OCI-M2 (cell line): ENCODE measurements around the gene HABP2.

Experiments
- DNase-seq: peaks from one replicate; lab custom pipeline; 2025; ENCODE audit not compliant: unreplicated experiment; lab: John Stamatoyannopoulos, UW

The HABP2 gene

GRCh38 chr10:113525713-113526112, 27.1 kb upstream of the HABP2 start:
- no peak for DNase-seq

- no peak for DNase-seq
These were observed 25.5 kb upstream of the HABP2 start for GRCh38 chr10:113527211-113527906.

GRCh38 chr10:113528876-113529275, 24.0 kb upstream of the HABP2 start:
- DNase-seq: no peak

- DNase-seq: no peak
These were observed 23.3 kb upstream of the HABP2 start for GRCh38 chr10:113529575-113529974.

- DNase-seq: no peak
These were observed 22.4 kb upstream of the HABP2 start for GRCh38 chr10:113530476-113530875.

GRCh38 chr10:113532724-113533123, 20.1 kb upstream of the HABP2 start:
- no peak for DNase-seq

- no peak for DNase-seq
These were observed 19.1 kb upstream of the HABP2 start for GRCh38 chr10:113533801-113534200.

- no peak for DNase-seq
These were observed 18.4 kb upstream of the HABP2 start for GRCh38 chr10:113534423-113534822.

GRCh38 chr10:113537672-113538071, 15.2 kb upstream of the HABP2 start:
- no peak for DNase-seq

- no peak for DNase-seq
These were observed 14.7 kb upstream of the HABP2 start for GRCh38 chr10:113538151-113538550.

GRCh38 chr10:113539789-113540188, 13.1 kb upstream of the HABP2 start:
- DNase-seq: no peak

GRCh38 chr10:113540845-113541548, 11.9 kb upstream of the HABP2 start:
- DNase-seq: no peak

- DNase-seq: no peak
These were observed 11.3 kb upstream of the HABP2 start for GRCh38 chr10:113541549-113541927.

GRCh38 chr10:113543107-113543955, 9.5 kb upstream of the HABP2 start:
- DNase-seq: no peak

GRCh38 chr10:113544392-113544791, 8.5 kb upstream of the HABP2 start:
- DNase-seq: no peak

GRCh38 chr10:113547426-113547825, 5.4 kb upstream of the HABP2 start:
- DNase-seq: no peak

GRCh38 chr10:113549856-113550255, 3.0 kb upstream of the HABP2 start:
- DNase-seq: no peak

GRCh38 chr10:113550365-113550764, 2.5 kb upstream of the HABP2 start:
- no peak for DNase-seq

- DNase-seq: no peak
These were observed 839 bp upstream of the HABP2 start for GRCh38 chr10:113552014-113552413.

GRCh38 chr10:113553149-113553548, 296 bp downstream of the HABP2 start:
- DNase-seq: no peak

- no peak for DNase-seq
These were observed 1.4 kb downstream of the HABP2 start for GRCh38 chr10:113554214-113554613.

GRCh38 chr10:113555245-113555644, 2.4 kb downstream of the HABP2 start:
- no peak for DNase-seq
